Stomach (tissue), 9 donors: ENCODE measurements around the gene FETUB. TPM values are rescaled to one million over a fixed set of nuclear protein-coding genes. Genes with fewer than 3 reads are reported as not detected.

ENCODE experiments used
- DNase-seq, 2 donors: peaks; one replicate each; pipeline versions ENCODE4 v3.0.0 to v3.0.0-alpha.2; 2013 to 2019
- H3K27ac ChIP-seq, 5 donors: fragments of 200-600 bp in 4 of 5; sonication (generic) in 4 of 5; one replicate each; pipeline ENCODE4 v1.5.1; 2013 to 2019; ENCODE audit warnings: mild to moderate bottlenecking in 1 of 5, moderate library complexity in 1 of 5
- H3K27me3 ChIP-seq, 3 donors: fragments of 200-600 bp; sonication (generic); one replicate each; pipeline ENCODE4 v1.5.1; 2017 to 2019; ENCODE audit warnings: mixed run types in 1 of 3
- H3K36me3 ChIP-seq, 4 donors: fragments of 200-600 bp; sonication (generic); 1 replicate in 3 of 4; 2 replicates in 1 of 4; pipeline ENCODE4 v1.5.1; 2016 to 2019
- H3K4me1 ChIP-seq, 4 donors: fragments of 200-600 bp; sonication (generic); one replicate each; pipeline ENCODE4 v1.5.1; 2016 to 2019
- H3K4me3 ChIP-seq, 4 donors: fragments of 200-600 bp; sonication (generic) in 3 of 4; one replicate each; pipeline ENCODE4 v1.5.1; 2016 to 2019; ENCODE audit warnings: mild to moderate bottlenecking in 1 of 4
- H3K9me3 ChIP-seq, 4 donors: fragments of 200-600 bp; sonication (generic); one replicate each; pipeline ENCODE4 v1.5.1; 2016 to 2019
- EP300 ChIP-seq: sonication (generic); formaldehyde crosslinking; IDR thresholded peaks from one replicate; pipeline ENCODE4 v1.6.1; 2017; ENCODE audit warnings: antibody characterized with exemption
- POLR2A ChIP-seq, 4 donors: fragments of 450-650 bp; IDR thresholded peaks; one replicate each; pipeline ENCODE4 v1.6.1; 2016; ENCODE audit warnings: antibody characterized with exemption in 4 of 4, control low read depth in 2 of 4, mild to moderate bottlenecking in 1 of 4, moderate library complexity in 1 of 4
- POLR2AphosphoS5 ChIP-seq, 3 donors: sonication (generic); formaldehyde crosslinking; IDR thresholded peaks; one replicate each; pipeline ENCODE4 v1.6.1; 2016; ENCODE audit warnings: antibody characterized with exemption in 3 of 3
- WGBS, 5 donors: extraction: QIAGEN DNeasy Blood & Tissue Kit in 3 of 5; methylation state at CpG; one replicate each; pipeline versions ENCODE4 v1.1.5 to v1.1.7; 2013 to 2018; 5-methylcytosine and 5-hydroxymethylcytosine counted together
- intact Hi-C: fragments of 100-400 bp; cut with DNase I; formaldehyde crosslinking; loops from one replicate; pipeline ENCODE4 v1.15.1; 2023; ENCODE audit warnings: low total_unique reads
- polyA plus RNA-seq, 3 donors: library from polyadenylated mRNA; stranded (reverse); fragments of 200-250 nt; gene quantifications; one replicate each; pipeline ENCODE4 v1.2.3, GENCODE V29; 2013
- total RNA-seq, 5 donors: library from RNA; depleted of rRNA; stranded (reverse); fragments of >200 nt; gene quantifications; one replicate each; pipeline versions ENCODE4 v1.1.0 to v1.2.3, GENCODE V29; 2014 to 2016
- TF ChIP-seq, protein P1 (sequence below), 7 experiments: fragments of 450-650 bp in 4 of 7; fragments of 200-600 bp in 3 of 7; sonication (generic) in 3 of 7; IDR thresholded peaks; one replicate each; pipeline ENCODE4 v1.5.1; 2016 to 2019; ENCODE audit warnings: antibody characterized with exemption in 7 of 7, control low read depth in 2 of 7, mild to moderate bottlenecking in 1 of 7
- donor health status: healthy with polysubstance abuse.
- donor health status: Bipolar disorder and iron deficiency.
- donor health status: healthy.

FETUB gene
- total and polyA plus RNA-seq, 8 donors, result 0.63 TPM; not detected in 7

DNA sequence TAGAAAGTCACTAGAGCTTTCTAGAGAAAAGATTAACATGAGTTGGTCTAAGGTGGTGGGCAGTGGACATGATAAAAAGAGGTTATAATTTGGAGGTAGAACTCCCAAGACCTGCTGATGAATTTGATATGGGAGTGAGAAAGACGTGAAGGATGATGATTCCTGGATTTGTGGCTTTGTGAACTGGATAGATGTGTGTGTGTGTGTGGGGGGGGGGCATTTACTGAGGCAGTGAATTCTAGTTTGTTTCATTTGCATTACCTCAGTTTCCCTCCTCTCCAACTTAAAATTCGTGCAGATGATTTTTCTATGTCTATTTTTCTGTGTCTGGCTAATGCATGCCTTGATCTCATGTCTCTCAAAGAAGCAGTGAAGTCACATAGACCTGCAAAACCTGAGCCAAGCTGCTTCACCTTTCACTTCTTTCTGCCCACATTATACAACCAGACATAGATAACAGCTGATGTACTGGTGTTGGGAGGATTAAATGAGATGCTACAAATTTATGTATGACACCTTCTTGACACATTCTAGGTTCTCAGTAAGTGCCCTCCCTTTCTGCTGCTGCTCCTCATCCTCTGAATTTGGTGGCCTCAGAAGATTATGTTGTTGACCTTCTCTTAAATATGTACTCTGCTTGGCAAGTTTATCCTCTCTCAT is 17.4 kb upstream of the FETUB start:
- no peak for TF ChIP-seq POLR2AphosphoS5 (IDR thresholded peaks at IDR 0.05)
- TF ChIP-seq, protein P1, sequence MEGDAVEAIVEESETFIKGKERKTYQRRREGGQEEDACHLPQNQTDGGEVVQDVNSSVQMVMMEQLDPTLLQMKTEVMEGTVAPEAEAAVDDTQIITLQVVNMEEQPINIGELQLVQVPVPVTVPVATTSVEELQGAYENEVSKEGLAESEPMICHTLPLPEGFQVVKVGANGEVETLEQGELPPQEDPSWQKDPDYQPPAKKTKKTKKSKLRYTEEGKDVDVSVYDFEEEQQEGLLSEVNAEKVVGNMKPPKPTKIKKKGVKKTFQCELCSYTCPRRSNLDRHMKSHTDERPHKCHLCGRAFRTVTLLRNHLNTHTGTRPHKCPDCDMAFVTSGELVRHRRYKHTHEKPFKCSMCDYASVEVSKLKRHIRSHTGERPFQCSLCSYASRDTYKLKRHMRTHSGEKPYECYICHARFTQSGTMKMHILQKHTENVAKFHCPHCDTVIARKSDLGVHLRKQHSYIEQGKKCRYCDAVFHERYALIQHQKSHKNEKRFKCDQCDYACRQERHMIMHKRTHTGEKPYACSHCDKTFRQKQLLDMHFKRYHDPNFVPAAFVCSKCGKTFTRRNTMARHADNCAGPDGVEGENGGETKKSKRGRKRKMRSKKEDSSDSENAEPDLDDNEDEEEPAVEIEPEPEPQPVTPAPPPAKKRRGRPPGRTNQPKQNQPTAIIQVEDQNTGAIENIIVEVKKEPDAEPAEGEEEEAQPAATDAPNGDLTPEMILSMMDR (IDR thresholded peaks at IDR 0.05), result no peak
- no peak for TF ChIP-seq EP300
- no peak for TF ChIP-seq POLR2A (IDR thresholded peaks at IDR 0.05)
- no peaks in the 10 kb centered on the region for H3K4me1 ChIP-seq
- WGBS, 5 donors, result 41 to 55% (median 52%) methylated on average over 2 of the region's 2 CpGs
- H3K9me3 ChIP-seq, result no peaks in the 10 kb centered on the region
- DNase-seq, result no peak
- H3K27ac ChIP-seq, result no peak overlapping the region
- H3K36me3 ChIP-seq, result no peaks in the 10 kb centered on the region
- H3K27me3 ChIP-seq, result peaks cover 0 to 43% (median 8%) of the 10 kb centered on the region in 3 donors
- no peak overlapping the region for H3K4me3 ChIP-seq
- intact Hi-C loops, result no loop called here

DNA sequence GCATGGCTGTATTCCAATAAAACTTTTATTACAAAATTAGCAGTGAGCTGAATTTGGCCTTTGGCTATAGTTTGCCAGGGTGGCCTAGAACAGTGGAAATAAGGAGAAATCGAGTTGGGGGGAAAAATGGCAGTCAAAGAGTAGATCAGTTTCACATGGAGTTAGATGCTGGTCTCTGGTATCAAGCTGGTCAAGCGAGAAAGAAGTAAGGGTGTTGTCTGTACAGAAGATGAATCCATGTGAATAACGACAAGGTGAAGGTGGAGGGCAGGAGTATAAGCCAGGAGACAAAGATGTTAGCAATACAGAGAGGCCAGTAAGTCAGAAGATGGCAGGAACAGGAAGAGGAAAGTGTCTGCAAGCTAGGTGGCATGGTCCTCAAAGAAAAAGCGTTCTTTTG is 15.6 kb upstream of the FETUB start:
- H3K9me3 ChIP-seq, result no peaks in the 10 kb centered on the region
- H3K36me3 ChIP-seq, result no peaks in the 10 kb centered on the region
- H3K27me3 ChIP-seq, result peaks cover 0 to 30% (median 4%) of the 10 kb centered on the region in 3 donors
- TF ChIP-seq POLR2A (IDR thresholded peaks at IDR 0.05), result no peak
- TF ChIP-seq, protein P1 (IDR thresholded peaks at IDR 0.05), result no peak
- TF ChIP-seq POLR2AphosphoS5 (IDR thresholded peaks at IDR 0.05), result no peak
- no peak for TF ChIP-seq EP300
- intact Hi-C loops, result no loop called here
- no peak for DNase-seq
- WGBS, 5 donors, result 76 to 80% (median 77%) methylated on average over 4 of the region's 4 CpGs
- H3K4me1 ChIP-seq, result no peaks in the 10 kb centered on the region
- H3K4me3 ChIP-seq, result no peak overlapping the region
- no peak overlapping the region for H3K27ac ChIP-seq

DNA sequence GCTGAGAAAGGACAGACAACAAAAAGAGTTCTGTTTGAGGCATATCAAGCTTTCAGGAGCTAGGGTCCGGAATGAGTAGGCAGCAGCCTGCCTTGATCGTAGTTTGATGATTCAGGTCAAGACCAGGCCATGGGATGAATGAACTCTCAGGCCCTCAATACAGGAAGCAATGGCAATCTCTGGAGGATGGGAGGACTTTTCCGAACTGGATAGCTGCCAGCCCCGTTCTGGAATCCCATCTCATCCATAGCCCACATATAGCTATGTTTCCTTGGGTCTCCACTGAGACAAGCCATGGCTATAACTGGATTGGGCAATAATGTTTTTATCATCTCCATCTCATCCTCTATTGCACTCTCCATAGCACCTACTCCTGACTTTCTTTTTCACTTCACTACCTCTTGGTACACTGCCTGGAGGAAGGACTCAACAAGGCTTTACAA is 14.6 kb upstream of the FETUB start:
- Histone ChIP-seq H3K9me3 (no peaks in the 10 kb centered on the region), H3K27me3 (peaks cover 0 to 20% (median 0%) of the 10 kb centered on the region in 3 donors), H3K4me1 (no peaks in the 10 kb centered on the region), H3K36me3 (no peaks in the 10 kb centered on the region), H3K27ac (no peak overlapping the region), H3K4me3 (no peak overlapping the region)
- no peak for DNase-seq
- intact Hi-C loops, result no loop called here
- TF ChIP-seq POLR2AphosphoS5 (IDR thresholded peaks at IDR 0.05) (no peak), EP300 (no peak), POLR2A (IDR thresholded peaks at IDR 0.05) (no peak)
- TF ChIP-seq, protein P1 (IDR thresholded peaks at IDR 0.05), result no peak
- 59 to 76% (median 69%) methylated on average over 4 of the region's 4 CpGs for WGBS, 5 donors

DNA sequence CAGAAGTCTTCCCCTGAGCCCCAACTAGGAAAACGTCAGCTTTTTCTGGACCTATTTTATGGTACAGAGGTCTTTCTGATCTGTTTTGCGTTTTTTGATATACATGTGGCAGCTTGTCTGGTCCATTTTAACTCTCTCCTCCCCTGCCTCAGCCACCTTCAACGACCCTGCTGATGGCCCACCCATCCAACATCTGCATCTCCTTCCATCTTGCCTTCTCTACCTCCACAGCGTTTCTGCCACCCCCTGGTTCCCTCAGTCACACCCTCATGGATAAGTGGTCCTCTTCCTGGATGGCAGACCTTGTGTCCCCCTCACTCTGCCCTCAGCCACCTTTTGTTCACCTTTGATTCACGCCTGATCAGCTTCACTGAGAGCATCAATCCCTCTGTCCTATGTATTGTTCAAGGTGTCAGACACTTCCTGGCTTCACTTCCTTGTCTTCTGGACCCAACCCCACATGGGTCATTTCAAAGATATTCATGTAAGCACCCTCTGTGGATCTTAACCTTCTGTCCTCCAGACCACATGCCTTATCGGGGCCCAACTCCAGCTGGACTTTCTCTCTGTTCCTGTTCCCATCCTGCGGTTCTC is 13.8 kb upstream of the FETUB start:
- 64 to 73% (median 69%) methylated on average over 7 of the region's 7 CpGs for WGBS, 5 donors

More for the DNA sequence above, 13.8 kb upstream of the FETUB start:
- no peak for DNase-seq
- H3K4me1 ChIP-seq, result no peaks in the 10 kb centered on the region
- no peaks in the 10 kb centered on the region for H3K36me3 ChIP-seq
- TF ChIP-seq EP300 (no peak), POLR2AphosphoS5 (IDR thresholded peaks at IDR 0.05) (no peak), POLR2A (IDR thresholded peaks at IDR 0.05) (no peak)
- TF ChIP-seq, protein P1 (IDR thresholded peaks at IDR 0.05), result no peak
- no peak overlapping the region for H3K4me3 ChIP-seq
- no peak overlapping the region for H3K27ac ChIP-seq
- intact Hi-C loops, result no loop called here
- H3K27me3 ChIP-seq, result peaks cover 0 to 14% (median 0%) of the 10 kb centered on the region in 3 donors
- no peaks in the 10 kb centered on the region for H3K9me3 ChIP-seq
